ENCODE data around the gene CCDC136.

The CCDC136 gene

GRCh38 chr7:128837521-128837921 is 45.8 kb downstream of the CCDC136 start:
- TF ChIP-seq TEAD4 (IDR thresholded peaks at IDR 0.05) (no peak), MAX (IDR thresholded peaks at IDR 0.05) (no peak), TAF1 (IDR thresholded peaks at IDR 0.05; ENCODE audit: low read depth) (no peak), CREB1 (IDR thresholded peaks at IDR 0.05; ENCODE audit: low read depth) (no peak), ZBTB7A (IDR thresholded peaks at IDR 0.05; ENCODE audit: low read depth) (no peak), EP300 (IDR thresholded peaks at IDR 0.05; ENCODE audit: borderline replicate concordance) (no peak), USF1 (IDR thresholded peaks at IDR 0.05) (no peak), YY1 (IDR thresholded peaks at IDR 0.05; ENCODE audit: low read depth) (no peak), NFIC (IDR thresholded peaks at IDR 0.05) (no peak), EGR1 (IDR thresholded peaks at IDR 0.05) (no peak), FOXM1 (IDR thresholded peaks at IDR 0.05; ENCODE audit: borderline replicate concordance, low read depth) (no peak)

DNA sequence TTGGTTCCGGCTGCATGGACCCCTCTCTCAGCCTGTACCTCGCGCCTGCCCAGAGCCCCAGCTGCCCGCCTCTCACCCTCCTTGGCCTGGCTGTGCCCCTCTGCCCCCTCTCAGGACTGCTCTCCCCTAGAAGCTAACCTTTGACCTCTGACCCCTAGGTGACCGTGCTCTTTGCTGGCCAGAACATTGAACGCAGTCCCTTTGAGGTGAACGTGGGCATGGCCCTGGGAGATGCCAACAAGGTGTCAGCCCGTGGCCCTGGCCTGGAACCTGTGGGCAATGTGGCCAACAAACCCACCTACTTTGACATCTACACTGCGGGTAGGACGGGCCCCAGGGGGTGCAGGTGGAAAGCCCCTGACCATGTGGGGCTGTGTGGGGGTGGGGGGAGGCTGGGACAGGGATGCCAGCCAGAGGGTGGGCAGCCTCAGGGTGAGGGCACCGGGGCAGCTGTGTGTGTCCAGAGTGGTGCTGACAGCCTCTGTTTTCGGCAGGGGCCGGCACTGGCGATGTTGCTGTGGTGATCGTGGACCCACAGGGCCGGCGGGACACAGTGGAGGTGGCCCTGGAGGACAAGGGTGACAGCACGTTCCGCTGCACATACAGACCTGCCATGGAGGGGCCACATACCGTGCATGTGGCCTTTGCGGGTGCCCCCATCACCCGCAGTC is 46.5 kb downstream of the CCDC136 start:
- no peak for TF ChIP-seq USF1 (IDR thresholded peaks at IDR 0.05)
- no peak for TF ChIP-seq NFIC (IDR thresholded peaks at IDR 0.05)
- TF ChIP-seq FOXM1 (IDR thresholded peaks at IDR 0.05; ENCODE audit: borderline replicate concordance, low read depth): no peak
- TF ChIP-seq YY1 (IDR thresholded peaks at IDR 0.05; ENCODE audit: low read depth): no peak
- TF ChIP-seq CEBPB (IDR thresholded peaks at IDR 0.05): no peak
- no peak for TF ChIP-seq TEAD4 (IDR thresholded peaks at IDR 0.05)
- no peak for TF ChIP-seq TCF12 (IDR thresholded peaks at IDR 0.05; ENCODE audit: low read depth)

DNA sequence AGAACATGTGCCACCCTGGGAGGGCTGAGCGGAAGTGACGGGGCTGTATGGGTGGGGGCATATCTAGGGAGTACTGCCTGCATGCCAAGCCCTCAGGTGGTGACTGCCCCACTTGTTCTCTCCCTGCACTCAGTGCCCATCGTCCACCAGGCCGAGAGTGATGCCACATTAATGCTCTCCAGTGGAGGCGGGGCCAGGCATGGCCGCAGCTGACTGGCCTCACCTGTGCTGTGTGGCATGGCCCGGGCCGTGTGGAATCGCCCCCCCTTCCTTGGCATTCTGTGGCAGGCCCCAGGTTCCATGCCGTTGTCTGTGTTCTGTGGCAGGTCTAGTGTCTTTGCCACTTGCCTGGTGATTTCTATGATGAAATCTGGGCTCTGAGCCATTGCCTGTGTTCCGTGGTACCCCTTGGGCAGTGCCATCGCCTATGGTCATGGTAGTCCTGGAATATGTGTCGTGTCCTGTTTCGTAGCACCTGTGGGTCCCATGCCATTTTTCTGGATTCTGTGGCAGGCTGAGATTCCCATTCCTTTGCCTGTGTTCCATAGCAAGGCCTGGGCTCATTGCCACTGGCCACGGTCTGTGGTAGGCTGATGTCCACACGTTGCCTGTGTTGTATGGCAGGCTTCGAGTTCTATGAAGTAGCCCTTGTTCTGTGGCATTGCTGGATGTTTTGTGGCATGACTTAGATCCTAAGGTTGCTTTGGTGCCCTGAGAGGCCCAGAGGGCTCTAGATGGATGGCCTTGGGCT is 47.4 kb downstream of the CCDC136 start:
- TF ChIP-seq CREB1 (IDR thresholded peaks at IDR 0.05; ENCODE audit: low read depth): no peak
- no peak for TF ChIP-seq RAD21 (IDR thresholded peaks at IDR 0.05; ENCODE audit: low read depth)
- TF ChIP-seq TCF12 (IDR thresholded peaks at IDR 0.05; ENCODE audit: low read depth): no peak
- TF ChIP-seq TAF1 (IDR thresholded peaks at IDR 0.05; ENCODE audit: low read depth): no peak
- no peak for TF ChIP-seq USF1 (IDR thresholded peaks at IDR 0.05)
- TF ChIP-seq FOXM1 (IDR thresholded peaks at IDR 0.05; ENCODE audit: borderline replicate concordance, low read depth): no peak
- no peak for TF ChIP-seq EP300 (IDR thresholded peaks at IDR 0.05; ENCODE audit: borderline replicate concordance)
- TF ChIP-seq YY1 (IDR thresholded peaks at IDR 0.05; ENCODE audit: low read depth): no peak
- TF ChIP-seq TEAD4 (IDR thresholded peaks at IDR 0.05): no peak
- no peak for TF ChIP-seq MAX (IDR thresholded peaks at IDR 0.05)
- no peak for TF ChIP-seq EGR1 (IDR thresholded peaks at IDR 0.05)
- TF ChIP-seq NFIC (IDR thresholded peaks at IDR 0.05): no peak
- no peak for TF ChIP-seq ZBTB7A (IDR thresholded peaks at IDR 0.05; ENCODE audit: low read depth)
- TF ChIP-seq, protein P1, sequence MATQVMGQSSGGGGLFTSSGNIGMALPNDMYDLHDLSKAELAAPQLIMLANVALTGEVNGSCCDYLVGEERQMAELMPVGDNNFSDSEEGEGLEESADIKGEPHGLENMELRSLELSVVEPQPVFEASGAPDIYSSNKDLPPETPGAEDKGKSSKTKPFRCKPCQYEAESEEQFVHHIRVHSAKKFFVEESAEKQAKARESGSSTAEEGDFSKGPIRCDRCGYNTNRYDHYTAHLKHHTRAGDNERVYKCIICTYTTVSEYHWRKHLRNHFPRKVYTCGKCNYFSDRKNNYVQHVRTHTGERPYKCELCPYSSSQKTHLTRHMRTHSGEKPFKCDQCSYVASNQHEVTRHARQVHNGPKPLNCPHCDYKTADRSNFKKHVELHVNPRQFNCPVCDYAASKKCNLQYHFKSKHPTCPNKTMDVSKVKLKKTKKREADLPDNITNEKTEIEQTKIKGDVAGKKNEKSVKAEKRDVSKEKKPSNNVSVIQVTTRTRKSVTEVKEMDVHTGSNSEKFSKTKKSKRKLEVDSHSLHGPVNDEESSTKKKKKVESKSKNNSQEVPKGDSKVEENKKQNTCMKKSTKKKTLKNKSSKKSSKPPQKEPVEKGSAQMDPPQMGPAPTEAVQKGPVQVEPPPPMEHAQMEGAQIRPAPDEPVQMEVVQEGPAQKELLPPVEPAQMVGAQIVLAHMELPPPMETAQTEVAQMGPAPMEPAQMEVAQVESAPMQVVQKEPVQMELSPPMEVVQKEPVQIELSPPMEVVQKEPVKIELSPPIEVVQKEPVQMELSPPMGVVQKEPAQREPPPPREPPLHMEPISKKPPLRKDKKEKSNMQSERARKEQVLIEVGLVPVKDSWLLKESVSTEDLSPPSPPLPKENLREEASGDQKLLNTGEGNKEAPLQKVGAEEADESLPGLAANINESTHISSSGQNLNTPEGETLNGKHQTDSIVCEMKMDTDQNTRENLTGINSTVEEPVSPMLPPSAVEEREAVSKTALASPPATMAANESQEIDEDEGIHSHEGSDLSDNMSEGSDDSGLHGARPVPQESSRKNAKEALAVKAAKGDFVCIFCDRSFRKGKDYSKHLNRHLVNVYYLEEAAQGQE (IDR thresholded peaks at IDR 0.05; ENCODE audit: low read depth): no peak
- TF ChIP-seq CEBPB (IDR thresholded peaks at IDR 0.05): no peak

GRCh38 chr7:128839751-128840177 is 48.0 kb downstream of the CCDC136 start:
- no peak for TF ChIP-seq YY1 (IDR thresholded peaks at IDR 0.05; ENCODE audit: low read depth)
- TF ChIP-seq FOXM1 (IDR thresholded peaks at IDR 0.05; ENCODE audit: borderline replicate concordance, low read depth): no peak
- no peak for TF ChIP-seq RAD21 (IDR thresholded peaks at IDR 0.05; ENCODE audit: low read depth)
- no peak for TF ChIP-seq TCF12 (IDR thresholded peaks at IDR 0.05; ENCODE audit: low read depth)
- TF ChIP-seq, protein P1 (IDR thresholded peaks at IDR 0.05; ENCODE audit: low read depth): no peak
- no peak for TF ChIP-seq EP300 (IDR thresholded peaks at IDR 0.05; ENCODE audit: borderline replicate concordance)
- no peak for TF ChIP-seq ZBTB7A (IDR thresholded peaks at IDR 0.05; ENCODE audit: low read depth)
- no peak for TF ChIP-seq USF1 (IDR thresholded peaks at IDR 0.05)
- TF ChIP-seq TEAD4 (IDR thresholded peaks at IDR 0.05): no peak
- TF ChIP-seq TAF1 (IDR thresholded peaks at IDR 0.05; ENCODE audit: low read depth): no peak
- no peak for TF ChIP-seq CREB1 (IDR thresholded peaks at IDR 0.05; ENCODE audit: low read depth)
- TF ChIP-seq MAX (IDR thresholded peaks at IDR 0.05): no peak
- TF ChIP-seq CEBPB (IDR thresholded peaks at IDR 0.05): no peak
- TF ChIP-seq EGR1 (IDR thresholded peaks at IDR 0.05): no peak
- no peak for TF ChIP-seq NFIC (IDR thresholded peaks at IDR 0.05)
